Transverse colon (tissue), 4 donors: ENCODE measurements around the gene SF3B2. TPM values are rescaled to one million over a fixed set of nuclear protein-coding genes. Genes with fewer than 3 reads are reported as not detected.

Source experiments
- DNase-seq: peaks from one replicate; pipeline ENCODE4 v3.0.0-alpha.2; 2019
- H3K27ac ChIP-seq, 4 donors: fragments of 200-600 bp; sonication (generic); 2 replicates each; pipeline ENCODE4 v1.5.1; 2016 to 2018; ENCODE audit warnings: inconsistent platforms in 4 of 4
- H3K27me3 ChIP-seq: fragments of 200-600 bp; sonication (generic); 2 replicates; pipeline ENCODE4 v1.5.1; 2017; ENCODE audit warnings: inconsistent platforms
- H3K36me3 ChIP-seq, 4 donors: fragments of 200-600 bp; sonication (generic); 2 replicates each; pipeline ENCODE4 v1.5.1; 2017 to 2019; ENCODE audit warnings: inconsistent platforms in 4 of 4
- H3K4me1 ChIP-seq, 4 donors: fragments of 200-600 bp; sonication (generic); 2 replicates each; pipeline ENCODE4 v1.5.1; 2017 to 2020; ENCODE audit warnings: inconsistent platforms in 4 of 4
- H3K4me3 ChIP-seq, 4 donors: fragments of 200-600 bp; sonication (generic); 1 replicate in 1 of 4; 2 replicates in 3 of 4; pipeline versions ENCODE4 v1.5.1 to v1.6.1; 2017 to 2019; ENCODE audit warnings: inconsistent platforms in 4 of 4
- H3K9me3 ChIP-seq, 2 donors: fragments of 200-600 bp; sonication (generic); 2 replicates each; pipeline ENCODE4 v1.5.1; 2017 to 2019; ENCODE audit warnings: inconsistent platforms in 2 of 2
- EP300 ChIP-seq: sonication (generic); formaldehyde crosslinking; IDR thresholded peaks from one replicate; pipeline ENCODE4 v1.6.1; 2017; ENCODE audit warnings: antibody characterized with exemption, low read depth
- POLR2A ChIP-seq: fragments of 450-650 bp; IDR thresholded peaks from one replicate; pipeline ENCODE4 v1.6.1; 2016; ENCODE audit warnings: antibody characterized with exemption, mild to moderate bottlenecking, moderate library complexity
- POLR2AphosphoS5 ChIP-seq, 3 donors: sonication (generic); formaldehyde crosslinking; IDR thresholded peaks; one replicate each; pipeline ENCODE4 v1.6.1; 2016; ENCODE audit warnings: antibody characterized with exemption in 3 of 3
- WGBS, 2 donors: methylation state at CpG; one replicate each; pipeline ENCODE4 v1.1.5; 2018; ENCODE audit warnings: low coverage in 1 of 2; 5-methylcytosine and 5-hydroxymethylcytosine counted together
- in situ Hi-C, 4 donors: fragments of 200-750 bp; cut with MboI; loops; one replicate each; pipeline versions ENCODE4 v1.15.0 to v1.15.1; 2017; ENCODE audit warnings: low sequenced_read_pairs in 3 of 4, low pct_ligation_motif_present in 1 of 4, low pct_unique_long_range_greater_than_20kb in 1 of 4
- intact Hi-C: fragments of 100-400 bp; cut with DNase I; formaldehyde crosslinking; loops from one replicate; pipeline ENCODE4 v1.15.1; 2023; ENCODE audit warnings: low total_unique reads
- total RNA-seq, 4 donors: library from RNA; depleted of rRNA; stranded (reverse); fragments of >200 nt; gene quantifications; one replicate each; pipeline ENCODE4 v1.1.0, GENCODE V29; 2016
- TF ChIP-seq, protein P1 (sequence below), 5 experiments: fragments of 200-600 bp in 3 of 5; fragments of 450-650 bp in 2 of 5; sonication (generic) in 3 of 5; IDR thresholded peaks; 1 replicate in 2 of 5; 2 replicates in 3 of 5; pipeline ENCODE4 v1.5.1; 2016 to 2017; ENCODE audit warnings: antibody characterized with exemption in 5 of 5, inconsistent platforms in 3 of 5, mild to moderate bottlenecking in 2 of 5, moderate library complexity in 1 of 5

Gene SF3B2
- total RNA-seq, 4 donors from 2014 or later: 71.8 to 152 (median 137) TPM

DNA sequence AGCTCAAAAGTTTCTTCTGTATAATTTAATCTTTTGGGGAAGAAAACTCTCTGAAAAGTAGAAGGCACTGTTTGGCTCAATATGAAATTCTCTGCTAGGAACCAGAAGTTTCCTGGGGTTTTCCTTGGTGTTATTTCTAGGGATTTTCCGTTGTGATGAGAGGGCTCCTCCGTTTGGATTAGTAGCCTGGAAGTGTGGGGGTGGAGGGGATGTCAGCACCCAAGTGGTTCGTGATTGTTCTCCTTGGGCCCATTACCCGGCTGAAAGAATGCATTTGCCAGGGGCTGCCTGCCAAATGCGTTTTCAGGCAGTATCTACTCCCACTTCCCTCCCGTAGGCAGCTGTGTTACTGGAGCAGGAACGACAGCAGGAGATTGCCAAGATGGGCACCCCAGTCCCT, 4.3 kb downstream of the SF3B2 start:
- 72% methylated on average over 7 of the region's 7 CpGs; no CpG with 5 or more reads in 1 of the 2 donors for WGBS, 2 donors
- DNase-seq: no peak
- Histone ChIP-seq H3K4me3 (no peak overlapping the region), H3K27ac (no peak overlapping the region), H3K36me3 (peaks cover 0 to 71% (median 34%) of the 10 kb centered on the region in 4 donors), H3K27me3 (no peaks in the 10 kb centered on the region), H3K9me3 (no peaks in the 10 kb centered on the region), H3K4me1 (peaks cover 5 to 18% (median 12%) of the 10 kb centered on the region in 4 donors)
- TF ChIP-seq POLR2A: no peak
- TF ChIP-seq EP300: no peak
- TF ChIP-seq, protein P1, sequence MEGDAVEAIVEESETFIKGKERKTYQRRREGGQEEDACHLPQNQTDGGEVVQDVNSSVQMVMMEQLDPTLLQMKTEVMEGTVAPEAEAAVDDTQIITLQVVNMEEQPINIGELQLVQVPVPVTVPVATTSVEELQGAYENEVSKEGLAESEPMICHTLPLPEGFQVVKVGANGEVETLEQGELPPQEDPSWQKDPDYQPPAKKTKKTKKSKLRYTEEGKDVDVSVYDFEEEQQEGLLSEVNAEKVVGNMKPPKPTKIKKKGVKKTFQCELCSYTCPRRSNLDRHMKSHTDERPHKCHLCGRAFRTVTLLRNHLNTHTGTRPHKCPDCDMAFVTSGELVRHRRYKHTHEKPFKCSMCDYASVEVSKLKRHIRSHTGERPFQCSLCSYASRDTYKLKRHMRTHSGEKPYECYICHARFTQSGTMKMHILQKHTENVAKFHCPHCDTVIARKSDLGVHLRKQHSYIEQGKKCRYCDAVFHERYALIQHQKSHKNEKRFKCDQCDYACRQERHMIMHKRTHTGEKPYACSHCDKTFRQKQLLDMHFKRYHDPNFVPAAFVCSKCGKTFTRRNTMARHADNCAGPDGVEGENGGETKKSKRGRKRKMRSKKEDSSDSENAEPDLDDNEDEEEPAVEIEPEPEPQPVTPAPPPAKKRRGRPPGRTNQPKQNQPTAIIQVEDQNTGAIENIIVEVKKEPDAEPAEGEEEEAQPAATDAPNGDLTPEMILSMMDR (IDR thresholded peaks at IDR 0.05): no peak
- TF ChIP-seq POLR2AphosphoS5 (IDR thresholded peaks at IDR 0.05): no peak
- intact Hi-C loops (no loop called here), in situ Hi-C loops (no loop called here)

DNA sequence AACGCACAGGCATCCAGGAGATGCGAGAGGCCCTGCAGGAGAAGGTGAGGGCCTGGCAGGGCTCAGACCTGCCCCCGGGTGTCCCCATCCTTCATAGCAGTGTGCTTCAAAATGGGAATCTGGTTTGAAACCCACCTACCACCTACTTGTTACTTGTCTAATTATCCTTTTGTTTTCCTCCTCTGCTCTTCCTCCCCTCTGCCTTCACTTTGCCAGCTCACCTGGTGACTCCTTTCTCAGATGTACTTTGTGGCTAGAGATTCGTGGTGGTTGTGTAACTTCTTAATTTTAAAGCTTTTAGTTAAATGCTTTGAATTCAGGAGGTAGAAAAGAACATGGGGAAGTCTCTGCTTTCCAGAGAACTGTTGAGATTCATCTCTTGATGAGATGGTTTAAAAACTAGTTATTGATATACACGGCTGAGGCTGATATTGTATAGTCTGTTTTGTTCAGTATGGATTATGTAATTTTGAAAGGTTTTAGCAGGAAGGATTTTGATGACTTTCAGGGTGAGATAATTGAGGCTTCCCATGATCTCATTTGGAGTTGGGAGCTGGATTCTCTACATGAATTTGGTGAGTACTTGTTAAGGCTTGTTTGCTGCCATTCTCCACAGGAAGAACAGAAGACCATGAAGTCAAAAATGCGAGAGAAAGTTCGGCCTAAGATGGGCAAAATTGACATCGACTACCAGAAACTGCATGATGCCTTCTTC, 8.0 kb downstream of the SF3B2 start:
- Histone ChIP-seq H3K4me3 (no peak overlapping the region), H3K9me3 (no peaks in the 10 kb centered on the region), H3K27me3 (no peaks in the 10 kb centered on the region), H3K36me3 (peaks cover 0 to 96% (median 47%) of the 10 kb centered on the region in 4 donors), H3K27ac (no peak overlapping the region), H3K4me1 (no peaks in the 10 kb centered on the region)
- 66 to 82% methylated on average over 5 to 8 of the region's 8 CpGs for WGBS, 2 donors
- no peak for DNase-seq
- intact Hi-C loops (no loop called here), in situ Hi-C loops (no loop called here)
- TF ChIP-seq POLR2A: no peak
- TF ChIP-seq EP300: no peak
- TF ChIP-seq, protein P1 (IDR thresholded peaks at IDR 0.05): no peak
- TF ChIP-seq POLR2AphosphoS5 (IDR thresholded peaks at IDR 0.05): no peak

GRCh38 chr11:66061268-66061667, 9.1 kb downstream of the SF3B2 start:
- Histone ChIP-seq H3K4me1 (no peaks in the 10 kb centered on the region), H3K4me3 (no peak overlapping the region), H3K27me3 (no peaks in the 10 kb centered on the region), H3K27ac (no peak overlapping the region), H3K9me3 (no peaks in the 10 kb centered on the region), H3K36me3 (peaks cover 0 to 97% (median 46%) of the 10 kb centered on the region in 4 donors)
- in situ Hi-C loops (no loop called here), intact Hi-C loops (no loop called here)
- DNase-seq: no peak
- WGBS, 2 donors: 76% methylated on average over 6 of the region's 6 CpGs; no CpG with 5 or more reads in 1 of the 2 donors
- TF ChIP-seq POLR2A (no peak), EP300 (no peak), POLR2AphosphoS5 (IDR thresholded peaks at IDR 0.05) (no peak)

DNA sequence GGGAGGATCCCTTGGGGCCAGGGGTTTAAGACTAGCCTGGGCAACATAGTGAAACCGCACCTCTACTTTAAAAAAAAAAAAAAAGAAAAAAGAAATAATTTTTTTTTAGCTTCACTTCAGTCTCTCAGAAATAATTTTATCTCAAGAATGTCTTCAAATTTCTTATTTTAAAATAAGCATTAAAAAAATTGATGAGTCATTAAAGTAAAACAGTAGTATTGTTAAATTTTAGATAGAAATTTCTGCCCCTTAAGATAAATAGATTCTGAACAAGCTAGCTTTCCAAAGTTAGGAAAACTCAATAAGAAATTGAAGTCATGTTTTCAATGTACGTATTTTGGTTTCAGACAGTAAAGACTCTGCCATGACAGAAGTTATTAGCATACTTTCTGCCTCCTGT, 10.2 kb downstream of the SF3B2 start:
- in situ Hi-C loops: no loop called here
- DNase-seq: no peak
- H3K4me1 ChIP-seq: no peaks in the 10 kb centered on the region
- H3K9me3 ChIP-seq: no peaks in the 10 kb centered on the region
- TF ChIP-seq EP300 (no peak), POLR2AphosphoS5 (IDR thresholded peaks at IDR 0.05) (no peak), POLR2A (no peak)
- TF ChIP-seq, protein P1 (IDR thresholded peaks at IDR 0.05): no peak
- no peaks in the 10 kb centered on the region for H3K27me3 ChIP-seq
- intact Hi-C loops: no loop called here
- peaks cover 0 to 97% (median 47%) of the 10 kb centered on the region in 4 donors for H3K36me3 ChIP-seq
- no peak overlapping the region for H3K4me3 ChIP-seq
- H3K27ac ChIP-seq: no peak overlapping the region
- 92 to 100% methylated on average over 2 of the region's 2 CpGs for whole genome bisulfite sequencing, 2 donors
